ENCODE measurements around the gene RPUSD3. TPM values are rescaled to one million over a fixed set of nuclear protein-coding genes. Genes with fewer than 3 reads are reported as not detected.
A peak's percentile ranks its signal among the peaks of the same experiment; 100 is the strongest.

The RPUSD3 gene
- total RNA-seq, 2 donors from 2014 or later, result 56.9 to 67.1 TPM

DNA sequence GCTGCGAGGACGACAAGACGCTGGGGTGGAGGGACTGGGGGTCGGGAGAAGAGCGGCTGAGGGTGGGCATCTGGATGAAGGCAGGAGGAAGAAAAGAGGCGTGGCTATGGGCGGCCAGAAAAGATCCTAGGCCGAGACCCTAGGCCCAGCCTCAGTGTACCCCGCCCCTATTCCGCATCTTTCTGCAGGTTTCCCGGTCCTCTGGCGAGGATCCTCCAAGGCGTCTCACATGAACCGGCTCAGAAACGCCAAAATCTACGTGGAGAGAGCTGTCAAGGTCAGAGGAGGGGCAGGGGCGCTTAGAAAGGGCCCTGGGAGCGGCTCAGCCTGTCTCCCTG is 33.4 kb downstream of the RPUSD3 start:
- peaks cover 17% of the 10 kb centered on the region for H3K27me3 Mint-ChIP-seq (ENCODE audit: insufficient read depth)
- Histone ChIP-seq H3K4me1 (ENCODE audit: control insufficient read depth, insufficient read depth, low read length) (peaks cover 3% of the 10 kb centered on the region), H3K27me3 (ENCODE audit: control insufficient read depth, insufficient read depth, low read length, poor library complexity, severe bottlenecking) (peaks cover 6% of the 10 kb centered on the region), H3K36me3 (ENCODE audit: control insufficient read depth, insufficient read depth, low read length) (peaks cover 28% of the 10 kb centered on the region), H3K4me3 (ENCODE audit: low read length) (peak overlapping the region; percentile 71), H3K27ac (ENCODE audit: low read depth, low read length) (no peak overlapping the region), H3K9ac (ENCODE audit: extremely low read depth, low read length, poor library complexity, severe bottlenecking) (peak overlapping the region; percentile 39), H3K9me3 (ENCODE audit: control insufficient read depth, low read length) (no peaks in the 10 kb centered on the region)
- H3K36me3 Mint-ChIP-seq (ENCODE audit: low read depth), result peaks cover 22% of the 10 kb centered on the region
- no peaks in the 10 kb centered on the region for H3K9me3 Mint-ChIP-seq
- WGBS, 2 experiments (ENCODE audit: insufficient coverage in 1 of 2, insufficient read length in 1 of 2), result 13 to 25% methylated on average over 3 to 18 of the region's 18 CpGs
- DNase-seq, result peak; percentile 79
- H3K4me1 Mint-ChIP-seq, result peaks cover 8% of the 10 kb centered on the region
- no peak overlapping the region for H3K27ac Mint-ChIP-seq
- peak overlapping the region; percentile 61 for H3K4me3 Mint-ChIP-seq
- TF ChIP-seq, protein P1, sequence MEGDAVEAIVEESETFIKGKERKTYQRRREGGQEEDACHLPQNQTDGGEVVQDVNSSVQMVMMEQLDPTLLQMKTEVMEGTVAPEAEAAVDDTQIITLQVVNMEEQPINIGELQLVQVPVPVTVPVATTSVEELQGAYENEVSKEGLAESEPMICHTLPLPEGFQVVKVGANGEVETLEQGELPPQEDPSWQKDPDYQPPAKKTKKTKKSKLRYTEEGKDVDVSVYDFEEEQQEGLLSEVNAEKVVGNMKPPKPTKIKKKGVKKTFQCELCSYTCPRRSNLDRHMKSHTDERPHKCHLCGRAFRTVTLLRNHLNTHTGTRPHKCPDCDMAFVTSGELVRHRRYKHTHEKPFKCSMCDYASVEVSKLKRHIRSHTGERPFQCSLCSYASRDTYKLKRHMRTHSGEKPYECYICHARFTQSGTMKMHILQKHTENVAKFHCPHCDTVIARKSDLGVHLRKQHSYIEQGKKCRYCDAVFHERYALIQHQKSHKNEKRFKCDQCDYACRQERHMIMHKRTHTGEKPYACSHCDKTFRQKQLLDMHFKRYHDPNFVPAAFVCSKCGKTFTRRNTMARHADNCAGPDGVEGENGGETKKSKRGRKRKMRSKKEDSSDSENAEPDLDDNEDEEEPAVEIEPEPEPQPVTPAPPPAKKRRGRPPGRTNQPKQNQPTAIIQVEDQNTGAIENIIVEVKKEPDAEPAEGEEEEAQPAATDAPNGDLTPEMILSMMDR (conservative IDR thresholded peaks at IDR 0.05), result no peak

DNA sequence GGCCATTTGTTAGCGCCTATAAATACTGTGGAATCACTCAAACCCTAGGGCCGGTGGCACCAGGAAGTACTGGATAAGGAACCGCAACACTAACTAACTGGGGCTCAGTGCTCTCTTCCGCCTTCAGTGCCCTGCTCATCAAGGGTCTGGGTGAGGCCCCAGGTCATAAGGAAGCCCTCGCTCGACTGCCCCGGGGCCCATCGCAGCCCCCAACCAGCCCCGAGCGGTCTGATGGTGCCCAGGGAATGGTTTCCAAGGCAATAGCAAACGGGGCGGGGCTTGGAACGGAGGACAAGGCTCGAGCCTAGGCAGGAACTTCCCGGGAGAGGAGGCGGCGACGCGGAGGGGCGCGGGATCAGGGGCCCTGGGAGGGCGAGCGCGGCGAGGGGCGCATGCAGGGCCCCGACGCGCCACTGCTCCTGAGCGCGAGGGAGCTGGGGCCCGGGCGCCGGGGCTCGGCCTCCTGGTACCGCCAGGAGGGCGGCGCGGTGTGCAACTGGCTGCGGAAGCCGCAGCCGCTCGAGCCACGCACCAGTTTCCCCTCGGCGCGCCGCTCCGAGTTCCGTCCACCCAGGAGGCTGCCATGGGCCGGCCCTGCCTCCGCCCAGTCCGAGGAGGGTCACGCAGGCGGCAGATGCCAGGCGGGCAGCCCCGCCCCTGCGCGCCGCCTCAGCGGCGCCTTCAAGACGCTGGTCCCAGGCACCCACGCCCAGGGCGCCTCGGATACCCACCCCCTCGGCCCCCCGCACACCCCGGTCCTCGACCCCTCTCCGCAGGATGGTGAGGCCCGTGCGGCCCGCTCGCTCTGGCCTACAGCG is 34.0 kb downstream of the RPUSD3 start, which contains the start of gene TTLL3:
TTLL3 (plus strand) TSS at position 648 of the 818 bp plus-strand sequence. CDS start 400 bp downstream, outside the sequence.
- H3K9me3 ChIP-seq (ENCODE audit: control insufficient read depth, low read length), result no peaks in the 10 kb centered on the region
- peak within 1 kb of the TSS; percentile 71 for H3K4me3 ChIP-seq (ENCODE audit: low read length)
- H3K27me3 Mint-ChIP-seq (ENCODE audit: insufficient read depth), result peaks cover 17% of the 10 kb centered on the region
- H3K4me1 Mint-ChIP-seq, result peaks cover 8% of the 10 kb centered on the region
- no peaks in the 10 kb centered on the region for H3K9me3 Mint-ChIP-seq
- TF ChIP-seq, protein P1 (conservative IDR thresholded peaks at IDR 0.05), result no peak
- H3K4me1 ChIP-seq (ENCODE audit: control insufficient read depth, insufficient read depth, low read length), result peaks cover 3% of the 10 kb centered on the region
- peak within 1 kb of the TSS; percentile 39 for H3K9ac ChIP-seq (ENCODE audit: extremely low read depth, low read length, poor library complexity, severe bottlenecking)
- H3K4me3 Mint-ChIP-seq, result peak within 1 kb of the TSS; percentile 61
- H3K27me3 ChIP-seq (ENCODE audit: control insufficient read depth, insufficient read depth, low read length, poor library complexity, severe bottlenecking), result peaks cover 6% of the 10 kb centered on the region
- DNase-seq, result peak; percentile 91
- H3K36me3 Mint-ChIP-seq (ENCODE audit: low read depth), result peaks cover 27% of the 10 kb centered on the region
- WGBS, 2 experiments (ENCODE audit: insufficient coverage in 1 of 2, insufficient read length in 1 of 2), result 3 to 4% methylated on average over 35 to 76 of the region's 76 CpGs
- H3K27ac Mint-ChIP-seq, result peak within 1 kb of the TSS; percentile 50
- H3K36me3 ChIP-seq (ENCODE audit: control insufficient read depth, insufficient read depth, low read length), result peaks cover 33% of the 10 kb centered on the region
- peak within 1 kb of the TSS; percentile 71 for H3K27ac ChIP-seq (ENCODE audit: low read depth, low read length)

DNA sequence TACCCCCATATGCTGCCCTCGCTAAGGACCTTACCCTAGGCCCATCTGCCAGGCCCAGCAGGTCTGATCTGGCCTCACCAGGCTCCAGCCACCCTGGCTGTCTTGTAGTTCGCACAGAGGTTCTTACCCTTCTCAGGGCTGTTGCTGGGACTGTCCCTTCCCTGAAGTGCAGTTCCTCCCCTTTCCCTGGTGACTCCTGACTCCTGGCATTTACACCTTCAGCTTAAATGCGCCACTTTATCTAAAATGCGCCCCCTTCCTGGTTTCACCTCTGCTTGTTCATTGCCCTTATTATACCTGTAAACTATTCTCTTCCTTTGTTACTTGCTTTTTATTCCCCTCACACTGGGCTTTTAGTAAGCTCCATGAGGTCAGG is 34.6 kb downstream of the RPUSD3 start:
- H3K4me3 Mint-ChIP-seq, result peak overlapping the region; percentile 61
- H3K9me3 Mint-ChIP-seq, result no peaks in the 10 kb centered on the region
- H3K36me3 Mint-ChIP-seq (ENCODE audit: low read depth), result peaks cover 33% of the 10 kb centered on the region
- peaks cover 8% of the 10 kb centered on the region for H3K4me1 Mint-ChIP-seq
- peak overlapping the region; percentile 50 for H3K27ac Mint-ChIP-seq
- Histone ChIP-seq H3K36me3 (ENCODE audit: control insufficient read depth, insufficient read depth, low read length) (peaks cover 39% of the 10 kb centered on the region), H3K9ac (ENCODE audit: extremely low read depth, low read length, poor library complexity, severe bottlenecking) (peak overlapping the region; percentile 39), H3K4me1 (ENCODE audit: control insufficient read depth, insufficient read depth, low read length) (peaks cover 3% of the 10 kb centered on the region), H3K9me3 (ENCODE audit: control insufficient read depth, low read length) (no peaks in the 10 kb centered on the region), H3K27me3 (ENCODE audit: control insufficient read depth, insufficient read depth, low read length, poor library complexity, severe bottlenecking) (peaks cover 6% of the 10 kb centered on the region), H3K27ac (ENCODE audit: low read depth, low read length) (peak overlapping the region; percentile 71), H3K4me3 (ENCODE audit: low read length) (peak overlapping the region; percentile 71)
- peak; percentile 65 for DNase-seq
- H3K27me3 Mint-ChIP-seq (ENCODE audit: insufficient read depth), result peaks cover 17% of the 10 kb centered on the region
- 86 to 98% methylated on average over 4 of the region's 4 CpGs for WGBS, 2 experiments (ENCODE audit: insufficient coverage in 1 of 2, insufficient read length in 1 of 2)
- TF ChIP-seq, protein P1 (conservative IDR thresholded peaks at IDR 0.05), result no peak

Measured in endodermal cell (in vitro differentiated cells).